ENCODE results near the gene PSG11. TPM values are rescaled to one million over a fixed set of nuclear protein-coding genes. Genes with fewer than 3 reads are reported as not detected.
A peak's percentile ranks its signal among the peaks of the same experiment; 100 is the strongest.
"Not testable (repeated sequence)": the region's sequence is repeated elsewhere in the genome, so short reads cannot be mapped to it uniquely, and the experiment has no call there.

PSG11 gene
- not detected in 2 replicates for total RNA-seq (2016; rRNA removed; fragmentation: Illumina TruSeq; extraction: Trizol)
- not detected in 2 replicates for total RNA-seq (2016; cell fraction: cytosol; rRNA removed; fragmentation: Illumina TruSeq; extraction: Trizol; ENCODE audit: low read depth)
- not detected in 2 replicates for total RNA-seq (2016; cell fraction: insoluble cytoplasmic fraction; rRNA removed; fragmentation: Illumina TruSeq; extraction: Trizol)
- total RNA-seq (2016; cell fraction: membrane; rRNA removed; fragmentation: Illumina TruSeq; extraction: Trizol), result not detected in 2 replicates
- total RNA-seq (2016; cell fraction: nucleus; rRNA removed; fragmentation: Illumina TruSeq; extraction: Trizol), result not detected in 2 replicates
- not detected in 2 replicates for polyA plus RNA-seq (2011; rRNA removed)
- 0.06 TPM in 1 of 2 replicates, not detected in the other for polyA plus RNA-seq (2011; cell fraction: cytosol; rRNA removed)
- not detected in 2 replicates for polyA plus RNA-seq (2011; cell fraction: nucleus; rRNA removed)
- polyA plus RNA-seq (2012), result not detected in 2 replicates
- polyA plus RNA-seq (2016; cell fraction: cytosol; fragmentation: Illumina TruSeq; extraction: Trizol; ENCODE audit: low read depth), result not detected in 2 replicates
- polyA plus RNA-seq (2016; cell fraction: insoluble cytoplasmic fraction; fragmentation: Illumina TruSeq; extraction: Trizol; ENCODE audit: low read depth), result not detected in 2 replicates
- polyA plus RNA-seq (2016; cell fraction: membrane; fragmentation: Illumina TruSeq; extraction: Trizol; ENCODE audit: low read depth), result not detected in 2 replicates
- polyA plus RNA-seq (2016; cell fraction: nucleus; fragmentation: Illumina TruSeq; extraction: Trizol; ENCODE audit: insufficient read depth, low read depth), result not detected in 2 replicates
- polyA minus RNA-seq (2011; rRNA and poly(A)+ RNA removed; ENCODE audit: low replicate concordance), result not detected in 2 replicates
- polyA minus RNA-seq (2011; cell fraction: cytosol; rRNA and poly(A)+ RNA removed), result not detected in 2 replicates
- polyA minus RNA-seq (2011; cell fraction: nucleus; rRNA and poly(A)+ RNA removed), result not detected in 2 replicates
- Bru-seq, nascent RNA, result percentile 6 among the genes with signal in this experiment
- BruChase-seq, experiment 1, labeled RNA remaining after a 6-hour chase, result not detected
- BruChase-seq, experiment 2, labeled RNA remaining after a 2-hour chase, result not detected
- long read RNA-seq, experiment 1, result 0 reads
- long read RNA-seq, experiment 2, result 0 reads

GRCh38 chr19:43026369-43026768 is at the start of gene PSG11:
PSG11 (minus strand) TSS chr19:43026469; CDS start chr19:43026372, 97 bp downstream.
- DNase-seq (ENCODE audit: low spot score); CTCF ChIA-PET (ENCODE audit: low intra/inter-chr PET ratio, low total read pairs); H3K9me3 ChIP-seq (ENCODE audit: low read length); in situ Hi-C loops (cut with HindIII; ENCODE audit: extremely low pct_ligation_motif_present, low pct_unique_long_range_greater_than_20kb); POLR2A ChIA-PET; H3K27me3 ChIP-seq (ENCODE audit: control insufficient read depth in 1 of 2, insufficient read depth in 2 of 2, low read length in 2 of 2); FAIRE-seq; intact Hi-C loops (cut with micrococcal nuclease; ENCODE audit: unreplicated experiment); H3K4me3 ChIP-seq (replicated peaks in 1 of 3; ENCODE audit: insufficient read depth in 1 of 3, low read depth in 2 of 3, low read length in 3 of 3); BruUV-seq (replicated peaks); H2AFZ ChIP-seq (ENCODE audit: low read length); H3K36me3 ChIP-seq (replicated peaks in 1 of 2; ENCODE audit: control insufficient read depth in 1 of 2, insufficient read depth in 2 of 2, low read length in 2 of 2); H3K27ac ChIP-seq (ENCODE audit: extremely low read length, insufficient read depth, low read length); H3K79me2 ChIP-seq (ENCODE audit: insufficient read depth, low read length); H3K9ac ChIP-seq (ENCODE audit: insufficient read depth, low read depth, low read length); H3K4me2 ChIP-seq (ENCODE audit: low read depth, low read length); H3K4me1 ChIP-seq (ENCODE audit: insufficient read depth, low read length); H4K20me1 ChIP-seq (ENCODE audit: insufficient read depth, low read length); ATAC-seq: not testable (repeated sequence)
- WGBS (ENCODE audit: low lambda C conversion rate), result 24% methylated on average over 6 of the region's 6 CpGs

GRCh38 chr19:43062418-43062817 is 36.1 kb upstream of the PSG11 start:
- H3K4me3 ChIP-seq (replicated peaks in 1 of 3; ENCODE audit: insufficient read depth in 1 of 3, low read depth in 2 of 3, low read length in 3 of 3); H3K9ac ChIP-seq (ENCODE audit: insufficient read depth, low read depth, low read length); H4K20me1 ChIP-seq (ENCODE audit: insufficient read depth, low read length); CTCF ChIA-PET (ENCODE audit: low intra/inter-chr PET ratio, low total read pairs); intact Hi-C loops (cut with micrococcal nuclease; ENCODE audit: unreplicated experiment); H3K27ac ChIP-seq (ENCODE audit: extremely low read length, insufficient read depth, low read length); H3K79me2 ChIP-seq (ENCODE audit: insufficient read depth, low read length); ATAC-seq; in situ Hi-C loops (cut with HindIII; ENCODE audit: extremely low pct_ligation_motif_present, low pct_unique_long_range_greater_than_20kb); H3K9me3 ChIP-seq (ENCODE audit: low read length); H3K36me3 ChIP-seq (replicated peaks in 1 of 2; ENCODE audit: control insufficient read depth in 1 of 2, insufficient read depth in 2 of 2, low read length in 2 of 2); H2AFZ ChIP-seq (ENCODE audit: low read length); H3K27me3 ChIP-seq (ENCODE audit: control insufficient read depth in 1 of 2, insufficient read depth in 2 of 2, low read length in 2 of 2); BruUV-seq (replicated peaks); DNase-seq (ENCODE audit: low spot score); H3K4me2 ChIP-seq (ENCODE audit: low read depth, low read length); FAIRE-seq; H3K4me1 ChIP-seq (ENCODE audit: insufficient read depth, low read length); POLR2A ChIA-PET: not testable (repeated sequence)
- 2% methylated on average over 3 of the region's 3 CpGs for WGBS (ENCODE audit: low lambda C conversion rate)

- H3K9ac ChIP-seq (ENCODE audit: insufficient read depth, low read depth, low read length); H3K4me3 ChIP-seq (replicated peaks in 1 of 3; ENCODE audit: insufficient read depth in 1 of 3, low read depth in 2 of 3, low read length in 3 of 3); H3K36me3 ChIP-seq (replicated peaks in 1 of 2; ENCODE audit: control insufficient read depth in 1 of 2, insufficient read depth in 2 of 2, low read length in 2 of 2); ATAC-seq; POLR2A ChIA-PET; H3K9me3 ChIP-seq (ENCODE audit: low read length); H3K4me1 ChIP-seq (ENCODE audit: insufficient read depth, low read length); H2AFZ ChIP-seq (ENCODE audit: low read length); FAIRE-seq; BruUV-seq (replicated peaks); DNase-seq (ENCODE audit: low spot score); CTCF ChIA-PET (ENCODE audit: low intra/inter-chr PET ratio, low total read pairs); in situ Hi-C loops (cut with HindIII; ENCODE audit: extremely low pct_ligation_motif_present, low pct_unique_long_range_greater_than_20kb); intact Hi-C loops (cut with micrococcal nuclease; ENCODE audit: unreplicated experiment); H3K27me3 ChIP-seq (ENCODE audit: control insufficient read depth in 1 of 2, insufficient read depth in 2 of 2, low read length in 2 of 2); H3K27ac ChIP-seq (ENCODE audit: extremely low read length, insufficient read depth, low read length); H3K79me2 ChIP-seq (ENCODE audit: insufficient read depth, low read length); H3K4me2 ChIP-seq (ENCODE audit: low read depth, low read length); H4K20me1 ChIP-seq (ENCODE audit: insufficient read depth, low read length): not testable (repeated sequence)
- 0% methylated on average over 3 of the region's 3 CpGs for WGBS (ENCODE audit: low lambda C conversion rate)
These were observed 35.1 kb upstream of the PSG11 start for GRCh38 chr19:43061326-43061725.

DNA sequence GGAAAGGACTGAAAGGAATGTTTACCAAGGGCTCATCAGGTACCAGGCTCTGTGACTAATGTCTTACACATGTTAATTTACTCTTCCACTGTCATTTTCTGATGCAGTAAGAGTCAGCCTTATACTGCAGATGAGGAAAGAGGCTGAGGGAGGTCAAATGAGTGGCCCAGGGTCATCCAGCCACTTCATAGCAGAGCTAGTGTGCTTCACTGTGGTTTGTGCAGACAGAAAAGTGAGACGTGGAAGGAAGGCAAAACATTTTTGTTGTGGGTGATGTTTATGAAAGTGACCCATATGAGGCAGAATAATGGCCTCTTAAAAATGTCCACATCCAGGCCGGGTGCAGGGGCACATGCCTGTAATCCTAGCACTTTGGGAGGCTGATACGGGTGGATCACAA is 34.0 kb upstream of the PSG11 start:
- POLR2A ChIA-PET, result not testable (repeated sequence)

More for the DNA sequence above, 34.0 kb upstream of the PSG11 start:
- CTCF ChIA-PET (ENCODE audit: low intra/inter-chr PET ratio, low total read pairs); H3K4me2 ChIP-seq (ENCODE audit: low read depth, low read length); H3K79me2 ChIP-seq (ENCODE audit: insufficient read depth, low read length); ATAC-seq; BruUV-seq (replicated peaks); FAIRE-seq; H3K9ac ChIP-seq (ENCODE audit: insufficient read depth, low read depth, low read length); intact Hi-C loops (cut with micrococcal nuclease; ENCODE audit: unreplicated experiment); H3K36me3 ChIP-seq (replicated peaks in 1 of 2; ENCODE audit: control insufficient read depth in 1 of 2, insufficient read depth in 2 of 2, low read length in 2 of 2); H4K20me1 ChIP-seq (ENCODE audit: insufficient read depth, low read length); DNase-seq (ENCODE audit: low spot score); H3K4me1 ChIP-seq (ENCODE audit: insufficient read depth, low read length); H3K27me3 ChIP-seq (ENCODE audit: control insufficient read depth in 1 of 2, insufficient read depth in 2 of 2, low read length in 2 of 2); in situ Hi-C loops (cut with HindIII; ENCODE audit: extremely low pct_ligation_motif_present, low pct_unique_long_range_greater_than_20kb); H3K27ac ChIP-seq (ENCODE audit: extremely low read length, insufficient read depth, low read length); H2AFZ ChIP-seq (ENCODE audit: low read length); H3K4me3 ChIP-seq (replicated peaks in 1 of 3; ENCODE audit: insufficient read depth in 1 of 3, low read depth in 2 of 3, low read length in 3 of 3); H3K9me3 ChIP-seq (ENCODE audit: low read length): not testable (repeated sequence)
- 2% methylated on average over 3 of the region's 3 CpGs for WGBS (ENCODE audit: low lambda C conversion rate)

Data from HepG2 (cell line).